NT2/D1 (cell line): ENCODE data around the gene SH3D19.

Source experiments
- DNase-seq: peaks from one replicate; pipeline ENCODE4 v3.0.0-alpha.2; 2011; ENCODE audit warnings: low read depth, low spot score
- H3K27me3 ChIP-seq: 2 replicates; pipeline ENCODE4 v1.6.0; 2011; ENCODE audit warnings: mild to moderate bottlenecking; ENCODE audit not compliant: insufficient read length, insufficient read depth
- H3K36me3 ChIP-seq: 2 replicates; pipeline ENCODE4 v1.6.1; 2011; ENCODE audit warnings: mild to moderate bottlenecking, low read length, mixed read lengths; ENCODE audit not compliant: insufficient read depth, insufficient read length
- H3K4me1 ChIP-seq: 2 replicates; pipeline ENCODE4 v1.5.1; 2011; ENCODE audit not compliant: insufficient read depth, insufficient read length
- H3K4me3 ChIP-seq: 2 replicates; pipeline ENCODE4 v1.5.1; 2011; ENCODE audit warnings: low read depth; ENCODE audit not compliant: insufficient read length
- H3K9ac ChIP-seq: 2 replicates; pipeline ENCODE4 v1.6.0; 2011; ENCODE audit warnings: low read depth; ENCODE audit not compliant: insufficient read length
- H3K9me3 ChIP-seq: 2 replicates; pipeline ENCODE4 v1.5.1; 2011; ENCODE audit warnings: mild to moderate bottlenecking, low read length; ENCODE audit not compliant: insufficient read depth
- SUZ12 ChIP-seq: IDR thresholded peaks from 2 replicates; pipeline ENCODE4 v1.6.1; 2011; ENCODE audit not compliant: insufficient read length, insufficient read depth; ENCODE audit errors: extremely low read depth
- YY1 ChIP-seq: IDR thresholded peaks from 2 replicates; pipeline ENCODE4 v1.6.1; 2011; ENCODE audit not compliant: insufficient read length, insufficient read depth
- ZNF274 ChIP-seq: IDR thresholded peaks from 2 replicates; pipeline ENCODE4 v1.6.1; 2011; ENCODE audit warnings: mild to moderate bottlenecking, low read depth, low read length

The SH3D19 gene

DNA sequence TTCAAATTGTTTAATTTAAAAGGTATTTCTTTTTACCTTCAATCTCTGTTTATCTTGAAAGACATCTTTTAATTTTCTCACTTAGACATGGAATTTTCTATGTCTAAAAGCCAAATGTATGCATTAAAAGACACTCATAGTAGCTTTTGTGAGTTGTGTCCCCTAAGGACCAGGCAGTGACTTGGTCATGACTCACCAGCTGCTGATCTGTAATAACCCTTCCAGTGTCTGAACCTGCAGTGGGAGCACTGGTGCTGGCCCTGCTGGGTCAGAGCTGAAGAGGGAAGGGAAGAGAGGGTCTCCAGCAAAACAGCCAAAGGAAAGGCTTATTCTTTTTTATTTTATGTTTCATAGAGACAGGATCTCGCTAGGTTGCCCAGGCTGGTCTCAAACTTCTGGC, 31.1 kb upstream of the SH3D19 start:
- H3K36me3 ChIP-seq, result no peaks in the 10 kb centered on the region
- H3K9me3 ChIP-seq, result no peaks in the 10 kb centered on the region
- H3K9ac ChIP-seq, result no peak overlapping the region
- no peaks in the 10 kb centered on the region for H3K27me3 ChIP-seq
- H3K4me3 ChIP-seq, result no peak overlapping the region
- no peak for DNase-seq
- no peak for TF ChIP-seq YY1
- no peak for TF ChIP-seq ZNF274
- no peak for TF ChIP-seq SUZ12
- H3K4me1 ChIP-seq, result no peaks in the 10 kb centered on the region

DNA sequence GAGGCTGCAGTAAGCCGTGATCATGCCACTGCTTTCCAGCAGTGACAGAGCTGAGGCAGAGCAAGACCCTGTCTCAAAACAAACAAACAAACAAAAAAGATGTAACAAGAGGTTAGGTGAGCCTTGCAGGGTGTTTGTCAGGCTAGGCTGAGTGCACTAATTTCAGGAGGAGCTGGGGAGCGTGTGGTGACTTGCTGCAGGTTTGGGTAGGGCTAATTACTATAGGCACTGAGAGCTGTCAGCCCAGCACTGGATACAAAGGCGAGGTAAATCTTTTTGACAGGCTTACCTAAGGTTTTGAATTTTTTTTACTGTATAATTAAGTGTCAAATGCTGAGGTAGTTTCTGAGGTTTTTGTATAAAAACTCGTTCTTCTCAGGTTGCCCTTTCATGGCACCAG, 29.8 kb upstream of the SH3D19 start:
- no peak overlapping the region for H3K4me3 ChIP-seq
- no peak for DNase-seq
- TF ChIP-seq SUZ12 (no peak), YY1 (no peak), ZNF274 (no peak)
- no peaks in the 10 kb centered on the region for H3K27me3 ChIP-seq
- no peaks in the 10 kb centered on the region for H3K9me3 ChIP-seq
- H3K36me3 ChIP-seq, result no peaks in the 10 kb centered on the region
- no peak overlapping the region for H3K9ac ChIP-seq
- no peaks in the 10 kb centered on the region for H3K4me1 ChIP-seq

DNA sequence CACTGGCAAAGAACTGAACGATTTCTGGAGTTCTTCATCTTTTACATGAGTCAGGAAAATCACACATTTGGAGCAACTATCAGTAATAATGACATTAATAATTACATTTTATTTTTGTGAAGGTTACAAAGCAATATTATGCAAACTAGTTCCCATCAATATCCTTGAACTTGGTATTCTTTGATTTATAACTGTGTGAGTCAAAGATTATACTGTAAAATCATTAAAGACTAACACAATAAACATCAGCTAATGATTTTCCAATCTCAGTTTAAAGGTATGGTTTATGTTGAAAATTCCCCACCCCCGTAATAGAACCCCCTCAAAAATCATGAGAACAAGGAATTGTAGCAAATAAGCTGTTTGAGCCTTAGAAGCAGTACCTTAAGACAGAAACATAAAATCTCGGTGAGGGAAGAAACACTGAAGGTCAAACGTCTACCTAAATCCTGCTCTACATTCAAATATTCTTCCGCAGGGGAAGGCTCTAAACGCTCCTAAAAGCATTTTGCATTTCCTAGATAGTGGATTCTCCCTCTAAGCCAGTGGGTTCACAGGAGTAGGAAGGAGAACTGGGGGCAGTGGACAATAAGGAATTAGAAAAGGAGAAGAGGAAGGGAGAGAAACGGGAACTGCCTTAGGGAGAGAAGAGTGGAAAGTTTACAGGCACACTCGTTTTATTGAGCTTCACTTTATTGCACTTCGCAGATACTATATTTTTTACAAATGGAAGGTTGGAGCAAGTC, 22.3 kb upstream of the SH3D19 start:
- H3K27me3 ChIP-seq, result no peaks in the 10 kb centered on the region
- 0 out of 2 replicates have a peak, but pooled peaks cover 4% of the 10 kb centered on the region for H3K9me3 ChIP-seq
- H3K4me1 ChIP-seq, result no peaks in the 10 kb centered on the region
- H3K9ac ChIP-seq, result no peak overlapping the region
- no peaks in the 10 kb centered on the region for H3K36me3 ChIP-seq
- DNase-seq, result no peak
- TF ChIP-seq ZNF274 (no peak), SUZ12 (no peak), YY1 (no peak)
- no peak overlapping the region for H3K4me3 ChIP-seq

DNA sequence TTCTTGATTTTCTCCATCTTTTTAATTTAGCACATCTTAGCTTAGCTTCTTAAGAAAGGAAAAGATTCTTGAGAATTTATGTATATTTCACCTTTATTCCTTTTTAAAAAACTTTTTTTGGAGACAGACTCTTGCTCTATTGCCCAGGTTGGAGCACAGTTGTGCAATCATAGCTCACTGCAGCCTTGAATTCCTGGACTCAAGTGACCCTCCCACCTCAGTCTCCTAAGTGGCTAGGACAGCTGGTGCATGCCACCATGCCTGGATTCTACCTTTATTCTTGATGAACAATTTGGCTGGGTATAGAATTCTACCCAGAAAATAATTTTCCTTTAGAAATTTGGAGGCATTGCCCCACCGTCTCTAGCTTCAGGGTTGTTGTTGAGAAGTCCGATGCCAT, 19.5 kb upstream of the SH3D19 start:
- 0 out of 2 replicates have a peak, but pooled peaks cover 4% of the 10 kb centered on the region for H3K9me3 ChIP-seq
- H3K4me3 ChIP-seq, result no peak overlapping the region
- H3K27me3 ChIP-seq, result no peaks in the 10 kb centered on the region
- H3K36me3 ChIP-seq, result no peaks in the 10 kb centered on the region
- no peak for TF ChIP-seq YY1
- TF ChIP-seq SUZ12, result no peak
- H3K9ac ChIP-seq, result no peak overlapping the region
- no peaks in the 10 kb centered on the region for H3K4me1 ChIP-seq
- DNase-seq, result no peak

DNA sequence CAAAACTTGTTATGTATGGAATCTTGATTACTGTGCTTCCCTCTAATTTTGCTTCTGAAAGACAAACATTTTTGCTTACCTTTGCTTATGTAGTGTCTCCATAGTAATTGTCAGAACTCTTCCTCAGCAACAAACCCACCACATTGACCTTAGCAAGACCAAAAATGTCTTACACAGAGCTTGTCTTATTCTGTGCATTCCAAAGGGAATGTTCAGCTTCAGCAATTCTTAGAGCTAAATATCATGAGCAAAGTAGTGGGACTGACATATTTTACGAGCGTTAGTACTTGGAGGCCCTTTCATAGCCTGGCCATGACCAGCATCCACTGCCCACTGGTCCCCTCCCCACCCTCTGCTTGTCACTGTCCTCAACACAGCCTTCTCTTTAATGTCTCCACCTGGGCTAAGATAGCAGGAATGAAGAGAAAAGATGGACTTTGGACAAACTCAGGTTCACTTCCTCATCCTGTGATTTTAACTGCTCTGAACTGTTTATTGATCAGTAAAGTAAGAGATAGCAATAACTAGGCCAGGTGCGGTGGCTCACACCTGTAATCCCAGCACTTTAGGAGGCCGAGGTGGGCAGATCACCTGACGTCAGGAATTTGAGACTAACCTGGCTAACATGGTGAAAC, 15.5 kb upstream of the SH3D19 start:
- Histone ChIP-seq H3K4me1 (no peaks in the 10 kb centered on the region), H3K9ac (no peak overlapping the region), H3K4me3 (no peak overlapping the region), H3K36me3 (no peaks in the 10 kb centered on the region), H3K9me3 (0 out of 2 replicates have a peak, but pooled peaks cover 4% of the 10 kb centered on the region), H3K27me3 (no peaks in the 10 kb centered on the region)
- no peak for DNase-seq
- TF ChIP-seq SUZ12, result no peak
- TF ChIP-seq ZNF274, result no peak
- TF ChIP-seq YY1, result no peak

DNA sequence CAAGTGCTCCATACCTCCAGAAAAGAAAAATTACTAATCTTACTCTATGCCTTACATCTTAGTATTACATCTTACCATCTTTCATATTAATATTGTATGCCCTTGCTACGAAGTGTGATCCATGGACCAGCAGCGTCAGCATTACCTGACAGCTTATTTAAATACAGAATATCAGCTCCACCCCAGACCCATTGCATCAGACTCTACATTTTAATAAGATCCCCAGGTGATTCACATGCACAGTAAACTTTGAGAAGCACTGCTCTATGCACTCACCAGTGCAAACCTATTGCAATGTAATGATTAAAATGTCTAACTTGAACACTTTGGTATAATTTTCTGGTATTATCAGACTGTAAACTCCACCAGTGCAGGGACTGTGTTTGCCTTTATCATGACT, 14.1 kb upstream of the SH3D19 start:
- TF ChIP-seq YY1 (no peak), SUZ12 (no peak), ZNF274 (no peak)
- Histone ChIP-seq H3K36me3 (no peaks in the 10 kb centered on the region), H3K27me3 (no peaks in the 10 kb centered on the region), H3K9ac (no peak overlapping the region), H3K9me3 (no peaks in the 10 kb centered on the region), H3K4me3 (no peak overlapping the region), H3K4me1 (no peaks in the 10 kb centered on the region)
- DNase-seq, result no peak

DNA sequence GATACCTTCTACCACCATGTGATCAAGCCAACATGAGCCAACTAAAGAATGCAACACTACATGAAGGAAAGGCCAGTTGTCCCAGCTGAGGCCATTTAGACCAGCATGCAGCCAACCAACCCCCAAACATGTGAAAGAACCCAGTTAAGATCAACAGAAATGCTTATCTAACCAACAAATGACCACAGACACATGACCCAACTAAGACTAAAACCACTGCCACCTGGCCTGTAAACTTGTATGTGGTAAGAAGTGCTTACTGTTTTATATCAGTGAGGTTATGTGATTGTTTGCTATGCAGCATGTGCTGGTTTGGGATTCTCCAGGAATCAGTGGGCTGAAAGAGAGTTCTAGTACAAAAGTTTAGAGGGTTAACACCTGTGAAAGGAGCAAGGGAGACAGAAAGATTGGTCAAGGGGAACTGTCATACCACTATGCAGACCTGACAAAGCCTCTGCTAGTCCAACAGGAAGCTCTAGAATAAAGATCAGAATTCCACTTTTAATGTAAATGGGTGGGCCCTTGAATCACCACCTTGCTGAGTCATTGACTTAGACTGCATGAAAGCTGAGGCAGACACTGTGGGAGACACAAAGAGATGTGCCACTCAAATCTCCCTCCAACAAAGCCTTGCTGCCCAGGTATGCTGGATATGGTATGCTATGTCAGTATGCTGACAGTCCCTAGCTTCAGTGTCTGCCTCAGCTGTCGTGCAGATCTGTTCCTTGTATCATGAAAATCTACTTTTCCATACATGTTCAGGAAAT, 6.1 kb upstream of the SH3D19 start:
- H3K9ac ChIP-seq, result no peak overlapping the region
- no peaks in the 10 kb centered on the region for H3K36me3 ChIP-seq
- H3K4me3 ChIP-seq, result no peak overlapping the region
- TF ChIP-seq YY1 (no peak), ZNF274 (no peak), SUZ12 (no peak)
- no peaks in the 10 kb centered on the region for H3K9me3 ChIP-seq
- DNase-seq, result no peak
- H3K4me1 ChIP-seq, result no peaks in the 10 kb centered on the region
- no peaks in the 10 kb centered on the region for H3K27me3 ChIP-seq
